Medulla oblongata (tissue), 1 donor: Measurements from ENCODE around the gene BCAP31.

Experiments
- DNase-seq: peaks from one replicate; pipeline ENCODE4 v3.0.0-alpha.2; 2015; ENCODE audit errors: extremely low spot score

BCAP31 gene

GRCh38 chrX:153724252-153725038 is at the start of gene BCAP31, which contains the start of gene ABCD1:
Gene BCAP31 (minus strand): TSS chrX:153724387. CDS start chrX:153723244, 1,143 bp downstream.
Gene ABCD1 (plus strand): TSS chrX:153724856. CDS start chrX:153725267, 411 bp downstream.
- DNase-seq = peak; percentile 88

- DNase-seq = no peak
Observed at GRCh38 chrX:153773218-153773611, 49.0 kb upstream of the BCAP31 start.

DNA sequence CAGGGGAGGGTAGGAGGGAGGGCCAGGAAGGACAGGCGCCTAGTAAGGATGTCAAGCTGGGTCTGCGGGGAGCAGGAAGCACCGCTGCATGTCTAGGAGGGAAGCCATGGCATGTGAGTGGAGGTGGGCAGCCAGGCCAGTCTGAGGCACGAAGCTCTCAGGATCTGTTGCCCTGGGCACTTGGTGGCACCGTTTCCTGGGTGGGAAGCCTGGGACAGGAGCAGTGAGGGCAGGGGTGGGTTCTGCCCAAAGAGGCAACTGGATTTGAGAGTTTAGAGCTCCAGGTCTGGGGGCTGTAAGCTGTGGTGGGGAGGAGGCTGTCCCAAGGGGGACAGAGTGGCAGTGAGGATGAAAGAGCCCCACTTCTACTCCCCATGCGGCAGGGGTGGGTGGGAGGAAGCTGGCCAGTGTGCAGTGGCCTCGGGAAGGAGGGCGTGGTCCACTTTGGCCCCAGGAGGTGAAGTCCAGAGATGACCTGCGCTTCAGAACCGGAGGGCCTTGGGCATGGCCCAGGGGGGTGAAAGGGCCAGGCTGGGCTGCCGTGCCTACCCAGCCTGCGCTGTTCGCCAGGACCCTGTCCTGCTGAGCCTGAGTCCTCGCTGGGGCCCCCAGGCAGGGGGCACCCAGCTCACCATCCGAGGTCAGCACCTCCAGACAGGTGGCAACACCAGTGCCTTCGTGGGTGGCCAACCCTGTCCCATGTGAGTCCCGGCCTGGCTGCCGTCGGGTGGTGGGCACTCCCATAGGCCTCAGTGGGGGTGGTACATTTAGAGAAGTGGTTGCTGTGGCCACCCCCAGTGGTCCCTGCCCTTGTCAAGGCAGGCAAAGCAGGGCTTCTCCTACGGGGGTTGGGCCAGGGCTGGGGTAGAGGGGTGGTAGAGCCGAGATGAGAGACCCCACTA is 48.4 kb upstream of the BCAP31 start:
- DNase-seq = no peak

GRCh38 chrX:153771415-153772315 is 47.5 kb upstream of the BCAP31 start:
- no peak for DNase-seq

GRCh38 chrX:153770601-153771414 is 46.6 kb upstream of the BCAP31 start:
- DNase-seq = no peak

- peak; percentile 17 for DNase-seq
Observed at GRCh38 chrX:153769865-153770600, 45.8 kb upstream of the BCAP31 start.

- DNase-seq = no peak
Observed at GRCh38 chrX:153769158-153769864, 45.1 kb upstream of the BCAP31 start.

- no peak for DNase-seq
Observed at GRCh38 chrX:153768311-153769157, 44.3 kb upstream of the BCAP31 start.

GRCh38 chrX:153767674-153768055 is 43.5 kb upstream of the BCAP31 start:
- DNase-seq = no peak

- no peak for DNase-seq
Observed at GRCh38 chrX:153766871-153767673, 42.9 kb upstream of the BCAP31 start.

DNA sequence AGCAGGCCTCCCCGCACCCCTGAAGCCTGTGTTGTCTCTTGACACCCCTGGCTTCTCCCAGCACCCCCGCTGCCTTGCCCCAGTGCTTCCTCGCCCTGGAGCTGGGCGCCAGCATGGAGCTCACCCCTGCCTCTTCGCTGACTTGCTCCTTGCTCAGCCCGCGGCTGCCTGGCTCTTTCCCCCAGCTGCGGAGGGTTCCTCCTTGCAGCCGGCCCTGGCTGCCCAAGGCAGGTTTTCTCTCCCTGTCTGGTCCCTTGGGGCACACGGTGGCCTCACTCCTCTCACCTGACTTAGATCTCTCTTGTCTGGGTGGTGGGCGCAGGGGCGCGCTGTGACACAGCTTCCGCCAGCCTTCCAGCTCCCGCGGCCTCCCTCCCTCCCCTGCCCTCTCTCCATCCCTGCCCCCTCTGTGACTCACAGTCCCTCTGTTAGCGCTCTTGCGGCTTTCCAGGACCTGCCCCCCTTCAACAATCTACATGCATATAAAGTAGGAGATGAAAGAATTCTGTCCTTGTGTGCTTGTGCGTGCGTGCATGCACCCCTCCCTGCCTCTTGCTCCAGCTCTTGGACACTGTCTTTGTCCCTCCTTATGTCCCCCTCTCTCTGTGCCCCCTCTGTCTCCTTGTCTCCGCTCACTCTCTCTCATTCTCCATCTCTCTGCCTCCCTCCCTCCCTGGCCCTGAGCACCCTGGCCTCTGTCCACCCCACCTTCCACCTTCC is 42.1 kb upstream of the BCAP31 start:
- peak; percentile 57 for DNase-seq

- peak; percentile 91 for DNase-seq
Observed at GRCh38 chrX:153765138-153766079, 41.2 kb upstream of the BCAP31 start.

- DNase-seq = no peak
Observed at GRCh38 chrX:153764786-153765137, 40.6 kb upstream of the BCAP31 start.

DNA sequence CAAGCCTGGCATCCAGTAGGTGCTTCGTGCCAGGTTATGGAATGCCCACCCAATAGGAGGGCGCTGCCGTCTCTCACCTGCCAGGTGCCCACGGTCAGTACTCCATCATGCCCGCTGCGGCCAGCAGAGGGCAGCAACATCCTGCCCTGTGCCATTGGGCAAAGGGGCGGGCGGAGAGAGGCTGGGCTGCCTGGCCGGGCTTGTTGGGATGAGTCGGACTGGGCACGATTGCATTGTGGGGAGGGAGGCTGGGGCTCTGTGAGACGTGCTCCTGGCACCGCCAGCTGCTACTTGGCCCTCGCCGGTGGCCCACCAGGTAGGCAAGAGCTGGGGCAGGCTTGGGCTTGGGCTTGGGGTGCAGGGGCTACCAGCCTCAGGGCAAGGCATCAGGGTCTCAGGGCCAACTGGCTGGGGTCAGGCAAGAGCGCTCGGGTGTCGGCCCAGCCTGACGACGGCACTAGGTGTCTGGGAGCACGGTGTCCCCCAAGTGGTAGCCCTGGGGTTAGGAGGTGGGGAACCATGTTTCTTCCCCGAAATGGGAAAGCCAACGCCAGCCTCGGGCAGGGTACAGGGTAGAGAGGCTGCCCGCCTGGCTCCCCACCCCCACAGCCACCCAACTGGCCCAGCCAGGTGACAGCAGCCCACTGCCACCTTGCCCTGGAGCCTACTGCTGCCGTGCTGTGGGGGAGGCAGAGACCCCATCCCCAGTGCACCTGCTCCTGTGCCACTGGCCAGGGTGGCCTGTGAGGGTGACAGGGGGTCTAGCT is 40.0 kb upstream of the BCAP31 start, which contains the start of gene PLXNB3:
Gene PLXNB3, plus strand, starts transcription at position 261 of the 767 bp plus-strand sequence. CDS start 1,287 bp downstream, outside the sequence.
- peak; percentile 89 for DNase-seq
